PC-9 (cell line): ENCODE measurements around the gene ACTR5. TPM values are rescaled to one million over a fixed set of nuclear protein-coding genes. Genes with fewer than 3 reads are reported as not detected.

Source experiments
- BruUV-seq: library from RNA; stranded (reverse); fragments of 400-500 nt; replicated peaks from 2 replicates; lab custom pipeline; 2021; lab: Mats Ljungman, UMichigan
- CTCF ChIA-PET: fragments of 300-600 bp; sonication (Branson Sonifier 250); formaldehyde crosslinking; loops from one replicate; lab custom pipeline; 2022; ENCODE audit warnings: antibody characterized with exemption; lab: Charles Lee
- POLR2A ChIA-PET: fragments of 300-600 bp; sonication (Branson Sonifier 250); formaldehyde crosslinking; loops from one replicate; lab custom pipeline; 2022; ENCODE audit warnings: antibody characterized with exemption; ENCODE audit not compliant: unreplicated experiment; lab: Charles Lee
- DNase-seq, 2 experiments: peaks; one replicate each; pipeline versions ENCODE4 v3.0.0 to v3.0.0-alpha.2; 2015 to 2022; ENCODE audit warnings: mixed read lengths in 1 of 2
- H2AFZ ChIP-seq: fragments of 200-600 bp; sonication (generic); 2 replicates; pipeline ENCODE4 v1.8.1; 2017; ENCODE audit warnings: antibody characterized with exemption
- H3F3A ChIP-seq: fragments of 200-600 bp; sonication (generic); 2 replicates; pipeline ENCODE4 v1.8.1; 2017; ENCODE audit warnings: antibody characterized with exemption, mild to moderate bottlenecking, low read depth; ENCODE audit not compliant: insufficient read depth
- H3K27ac ChIP-seq: fragments of 200-600 bp; sonication (generic); 2 replicates; pipeline ENCODE4 v1.6.1; 2016; ENCODE audit warnings: mixed run types
- H3K27me3 ChIP-seq: fragments of 200-600 bp; sonication (generic); 2 replicates; pipeline ENCODE4 v1.6.1; 2016; ENCODE audit warnings: low read depth, mixed run types; ENCODE audit not compliant: insufficient read depth
- H3K36me3 ChIP-seq: fragments of 200-600 bp; sonication (generic); 2 replicates; pipeline ENCODE4 v1.6.1; 2016; ENCODE audit warnings: low read depth, mixed run types
- H3K4me1 ChIP-seq: fragments of 200-600 bp; sonication (generic); replicated peaks from 2 replicates; pipeline ENCODE4 v1.6.1; 2016; ENCODE audit warnings: mixed run types; ENCODE audit not compliant: insufficient read depth
- H3K4me2 ChIP-seq: fragments of 200-600 bp; sonication (generic); 2 replicates; pipeline ENCODE4 v1.6.1; 2017; ENCODE audit warnings: mixed run types
- H3K4me3 ChIP-seq: fragments of 200-600 bp; sonication (generic); 2 replicates; pipeline ENCODE4 v1.6.1; 2016; ENCODE audit warnings: mixed run types
- H3K79me2 ChIP-seq: fragments of 200-600 bp; sonication (generic); 2 replicates; pipeline ENCODE4 v1.6.1; 2017; ENCODE audit warnings: low read depth, mixed run types
- H3K9me2 ChIP-seq: fragments of 200-600 bp; sonication (generic); 2 replicates; pipeline ENCODE4 v1.8.1; 2017; ENCODE audit warnings: mild to moderate bottlenecking; ENCODE audit not compliant: insufficient read depth
- H3K9me3 ChIP-seq: fragments of 200-600 bp; sonication (generic); 2 replicates; pipeline ENCODE4 v1.8.1; 2016; ENCODE audit warnings: low read depth; ENCODE audit not compliant: insufficient read depth
- H4K20me1 ChIP-seq: fragments of 200-600 bp; sonication (generic); 2 replicates; pipeline ENCODE4 v1.8.1; 2017; ENCODE audit not compliant: insufficient read depth
- EZH2 ChIP-seq: fragments of 200-600 bp; sonication (generic); IDR thresholded peaks from 2 replicates; pipeline ENCODE4 v1.8.0; 2017; ENCODE audit warnings: antibody characterized with exemption, low read depth
- intact Hi-C: fragments of 100-400 bp; cut with micrococcal nuclease; formaldehyde crosslinking; loops from one replicate; pipeline ENCODE4 v1.10.0; 2022; ENCODE audit not compliant: unreplicated experiment
- total RNA-seq: library from RNA; stranded (reverse); gene quantifications from 2 replicates; pipeline ENCODE4 v1.2.3, GENCODE V29; 2021
- TF ChIP-seq, protein P1 (sequence below): fragments of 200-600 bp; sonication (generic); conservative IDR thresholded peaks from 2 replicates; pipeline ENCODE4 v1.6.1; 2017; ENCODE audit warnings: mixed run types, antibody characterized with exemption, mild to moderate bottlenecking, moderate library complexity

ACTR5 gene
- total RNA-seq, 1 experiment from 2014 or later, result 7.8 TPM

DNA sequence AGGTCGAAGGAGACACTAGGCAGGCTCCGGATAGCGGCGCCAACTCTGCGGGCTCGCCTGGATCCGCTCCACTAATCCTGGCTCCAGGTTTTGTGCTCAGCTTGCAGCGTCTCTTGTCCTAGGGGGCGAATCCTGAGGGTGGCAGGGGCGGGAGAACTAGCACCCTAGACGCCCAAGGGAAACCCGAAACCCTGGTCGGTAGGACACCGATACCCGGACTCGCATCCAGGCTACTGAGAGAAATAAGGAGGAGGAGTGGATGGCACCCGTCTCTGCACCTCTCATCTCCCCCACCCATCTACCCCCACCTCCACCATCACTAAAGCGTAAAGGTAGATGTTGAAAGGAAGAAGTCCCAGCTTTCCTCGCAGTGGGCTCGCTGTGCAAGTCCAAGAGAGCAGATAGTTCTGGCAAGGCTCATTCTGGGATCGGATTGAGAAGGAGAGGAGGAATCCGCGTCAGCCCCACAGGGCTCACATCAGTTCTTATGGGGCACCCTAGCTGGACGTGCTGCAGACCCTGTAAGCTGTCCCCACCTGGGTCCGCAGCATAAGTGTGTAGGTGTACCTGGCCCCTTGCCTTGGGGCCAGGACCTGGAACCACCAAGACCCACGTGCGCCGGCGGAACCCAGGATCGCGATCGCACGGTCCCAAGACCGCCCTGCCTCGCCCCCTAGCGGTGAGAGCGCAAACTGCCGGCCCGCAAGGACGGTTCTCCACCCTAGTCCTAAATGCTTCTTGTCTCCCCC lies 17.1 kb upstream of the ACTR5 start:
- TF ChIP-seq EZH2, result no peak
- TF ChIP-seq, protein P1, sequence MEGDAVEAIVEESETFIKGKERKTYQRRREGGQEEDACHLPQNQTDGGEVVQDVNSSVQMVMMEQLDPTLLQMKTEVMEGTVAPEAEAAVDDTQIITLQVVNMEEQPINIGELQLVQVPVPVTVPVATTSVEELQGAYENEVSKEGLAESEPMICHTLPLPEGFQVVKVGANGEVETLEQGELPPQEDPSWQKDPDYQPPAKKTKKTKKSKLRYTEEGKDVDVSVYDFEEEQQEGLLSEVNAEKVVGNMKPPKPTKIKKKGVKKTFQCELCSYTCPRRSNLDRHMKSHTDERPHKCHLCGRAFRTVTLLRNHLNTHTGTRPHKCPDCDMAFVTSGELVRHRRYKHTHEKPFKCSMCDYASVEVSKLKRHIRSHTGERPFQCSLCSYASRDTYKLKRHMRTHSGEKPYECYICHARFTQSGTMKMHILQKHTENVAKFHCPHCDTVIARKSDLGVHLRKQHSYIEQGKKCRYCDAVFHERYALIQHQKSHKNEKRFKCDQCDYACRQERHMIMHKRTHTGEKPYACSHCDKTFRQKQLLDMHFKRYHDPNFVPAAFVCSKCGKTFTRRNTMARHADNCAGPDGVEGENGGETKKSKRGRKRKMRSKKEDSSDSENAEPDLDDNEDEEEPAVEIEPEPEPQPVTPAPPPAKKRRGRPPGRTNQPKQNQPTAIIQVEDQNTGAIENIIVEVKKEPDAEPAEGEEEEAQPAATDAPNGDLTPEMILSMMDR, result peak; percentile 96
- Histone ChIP-seq H3K4me3 (no peak overlapping the region), H3K4me2 (peak overlapping the region; percentile 45; the same call in 1 of the 2 replicates), H3K9me3 (no peaks in the 10 kb centered on the region; the same call in 1 of the 2 replicates), H3K36me3 (no peaks in the 10 kb centered on the region), H2AFZ (no peak overlapping the region), H3F3A (no peaks in the 10 kb centered on the region), H3K4me1 (no peaks in the 10 kb centered on the region), H3K27me3 (peaks cover 82% of the 10 kb centered on the region), H4K20me1 (no peaks in the 10 kb centered on the region), H3K27ac (no peak overlapping the region), H3K9me2 (no peaks in the 10 kb centered on the region), H3K79me2 (no peaks in the 10 kb centered on the region)
- intact Hi-C loops, result loop anchor here (5.0 to 10.0 kb wide), 3 partner anchors 84 to 396 kb away; no protein-coding TSS in a partner anchor
- no TSS peak for BruUV-seq
- peak in 1 of 2 experiments; percentile 38 for DNase-seq
- ChIA-PET CTCF (interaction anchor here (0.7 kb wide), 1 partner anchor 104 kb away, joined by 3 read pairs; no protein-coding TSS in a partner anchor), POLR2A (no interaction called here)

DNA sequence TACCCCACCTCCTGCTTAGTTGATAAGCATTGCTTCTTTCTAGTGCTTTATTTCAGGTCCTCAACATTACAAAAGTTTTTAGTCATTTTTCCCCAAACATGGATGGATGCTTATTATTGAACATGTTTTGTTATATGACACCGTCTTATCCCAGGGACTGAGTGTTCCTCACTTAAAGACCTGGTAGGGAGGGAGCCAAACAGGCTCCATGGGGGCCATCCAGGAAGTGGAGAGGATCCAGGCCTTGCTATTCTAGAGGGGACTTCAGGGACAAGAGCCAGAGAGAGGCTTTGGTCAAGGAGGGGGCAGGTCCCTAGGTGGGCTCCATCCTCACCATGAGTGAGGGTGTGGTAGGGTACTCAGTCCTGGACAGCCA lies 16.5 kb upstream of the ACTR5 start:
- ChIA-PET POLR2A (no interaction called here), CTCF (no interaction called here)
- Histone ChIP-seq H3K36me3 (no peaks in the 10 kb centered on the region), H3K4me1 (no peaks in the 10 kb centered on the region), H4K20me1 (no peaks in the 10 kb centered on the region), H3K9me3 (no peaks in the 10 kb centered on the region; the same call in 1 of the 2 replicates), H3K4me2 (peak overlapping the region; percentile 45; the same call in 1 of the 2 replicates), H3K4me3 (no peak overlapping the region), H3K9me2 (no peaks in the 10 kb centered on the region), H3F3A (no peaks in the 10 kb centered on the region), H3K79me2 (no peaks in the 10 kb centered on the region), H3K27me3 (peaks cover 85% of the 10 kb centered on the region), H2AFZ (no peak overlapping the region), H3K27ac (no peak overlapping the region)
- DNase-seq, result no peak
- intact Hi-C loops, result loop anchor here (5.0 to 10.0 kb wide), 3 partner anchors 84 to 397 kb away; no protein-coding TSS in a partner anchor
- no peak for TF ChIP-seq EZH2
- TF ChIP-seq, protein P1, result peak; percentile 33; the same call in 1 of the 2 replicates
- BruUV-seq, result no TSS peak

DNA sequence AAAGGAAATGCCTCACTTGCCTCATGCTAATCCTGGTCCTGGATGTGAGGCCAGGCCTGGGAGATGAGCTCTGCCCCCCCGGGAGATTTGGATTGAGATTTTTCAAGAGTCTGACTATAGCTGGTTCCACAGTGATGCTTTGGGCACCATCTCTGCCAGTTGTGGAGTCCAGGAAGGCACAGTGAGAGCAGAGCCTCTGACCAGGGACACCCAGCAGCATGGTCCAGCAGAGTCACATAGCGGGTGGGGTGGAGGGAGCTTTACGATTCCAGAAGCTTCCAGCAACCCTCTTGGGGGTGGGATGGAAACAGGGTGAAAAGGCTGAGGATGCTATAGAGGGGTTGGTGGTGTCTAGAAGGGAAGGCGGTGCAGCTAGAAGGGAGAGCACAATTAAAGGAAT lies 15.3 kb upstream of the ACTR5 start:
- CTCF ChIA-PET, result no interaction called here
- intact Hi-C loops, result loop anchor here (5.0 to 10.0 kb wide), 3 partner anchors 86 to 398 kb away; no protein-coding TSS in a partner anchor
- no peak overlapping the region for H3K4me2 ChIP-seq
- no peaks in the 10 kb centered on the region for H3K9me2 ChIP-seq
- no peaks in the 10 kb centered on the region; the same call in 1 of the 2 replicates for H3K9me3 ChIP-seq
- DNase-seq, result no peak
- no peaks in the 10 kb centered on the region for H3K79me2 ChIP-seq
- H3K27ac ChIP-seq, result no peak overlapping the region
- no TSS peak for BruUV-seq
- H3K4me1 ChIP-seq, result no peaks in the 10 kb centered on the region
- H4K20me1 ChIP-seq, result no peaks in the 10 kb centered on the region
- H3K36me3 ChIP-seq, result no peaks in the 10 kb centered on the region
- no peak overlapping the region for H2AFZ ChIP-seq
- H3K4me3 ChIP-seq, result no peak overlapping the region
- POLR2A ChIA-PET, result no interaction called here
- TF ChIP-seq, protein P1, result no peak
- no peak for TF ChIP-seq EZH2
- H3K27me3 ChIP-seq, result peaks cover 91% of the 10 kb centered on the region
- no peaks in the 10 kb centered on the region for H3F3A ChIP-seq
